ENCODE results near the gene LRRN2. TPM values are rescaled to one million over a fixed set of nuclear protein-coding genes. Genes with fewer than 3 reads are reported as not detected.

LRRN2 gene
- total and polyA plus RNA-seq, 2 of the 8 experiments (the other 6 are each of a cell fraction or from before 2014, with no cell fraction given) = 1.8 to 2.3 TPM

DNA sequence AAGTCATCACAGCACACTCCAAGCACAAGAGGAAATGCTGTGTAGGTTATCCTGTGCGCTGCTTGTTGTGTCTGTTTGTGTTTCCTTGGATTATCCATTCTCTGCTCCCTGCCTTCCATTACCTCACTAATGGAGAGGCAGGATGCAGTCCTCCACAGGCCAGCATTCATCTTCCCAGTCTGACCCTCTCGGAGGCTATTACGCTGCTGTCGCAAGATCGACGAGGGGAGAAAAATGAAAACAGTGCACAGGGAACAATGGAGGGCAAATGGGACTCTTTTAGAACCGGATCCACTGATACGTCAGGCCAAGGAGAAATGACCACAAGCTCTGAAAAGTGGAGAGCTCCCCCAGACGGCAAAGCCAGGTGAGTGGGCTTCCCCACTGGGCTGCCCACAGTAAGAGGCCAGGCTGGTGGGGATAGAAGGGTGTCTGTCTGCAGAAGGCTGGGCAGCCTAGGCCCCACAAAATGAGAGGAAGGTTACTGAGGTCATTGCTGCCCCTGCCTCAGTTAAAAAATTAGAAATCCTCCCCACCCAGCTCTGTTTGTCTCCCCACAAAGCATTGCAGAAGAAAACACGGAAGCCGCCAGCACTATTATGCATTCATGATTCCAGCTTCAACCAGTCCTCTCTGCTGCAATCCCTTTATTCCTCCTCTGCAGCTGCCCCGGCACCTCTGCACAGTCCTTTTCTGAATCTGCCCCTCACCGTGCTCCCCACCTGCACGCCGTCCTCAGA lies 21.7 kb downstream of the LRRN2 start:
- no peak overlapping the region for H2BK12ac ChIP-seq (ENCODE audit: low read depth, low read length)
- WGBS, 2 experiments (ENCODE audit: extremely low coverage in 1 of 2, insufficient coverage in 1 of 2, insufficient read length in 1 of 2, insufficient replicate concordance in 2 of 2, low coverage in 1 of 2, low lambda C conversion rate in 2 of 2, missing lambda C conversion rate in 1 of 2) = 84% methylated on average over 13 of the region's 15 CpGs; no CpG with 5 or more reads in 1 of the 2 experiments
- H3K9ac ChIP-seq (replicated peaks in 1 of 4; ENCODE audit: extremely low read depth in 1 of 4, low read depth in 3 of 4, low read length in 3 of 4) = no peak overlapping the region
- H2AK5ac ChIP-seq (ENCODE audit: low read depth, low read length) = no peak overlapping the region
- no peak overlapping the region for H3K14ac ChIP-seq (ENCODE audit: insufficient read length)
- H3K23ac ChIP-seq (ENCODE audit: insufficient read length) = no peak overlapping the region
- H2BK15ac ChIP-seq (ENCODE audit: low read length) = no peak overlapping the region
- H3K4ac ChIP-seq (replicated peaks; ENCODE audit: insufficient read length, low read depth, low read length) = no peak overlapping the region
- no peak overlapping the region for H2AFZ ChIP-seq (ENCODE audit: low read length)
- H4K91ac ChIP-seq (replicated peaks; ENCODE audit: insufficient read length, low read length) = no peak overlapping the region
- H3K36me3 ChIP-seq (ENCODE audit: control insufficient read depth in 2 of 4, insufficient read depth in 4 of 4, low read length in 3 of 4) = no peaks in the 10 kb centered on the region
- POLR2A ChIA-PET (ENCODE audit: partially characterized antibody) = no interaction called here
- no peaks in the 10 kb centered on the region for H3K79me1 ChIP-seq (ENCODE audit: low read depth, low read length)
- H4K8ac ChIP-seq (ENCODE audit: extremely low read depth, insufficient read depth, low read length) = no peak overlapping the region
- H3K23me2 ChIP-seq (ENCODE audit: low read depth, low read length) = no peaks in the 10 kb centered on the region
- H3K4me2 ChIP-seq (ENCODE audit: insufficient read depth in 1 of 2, low read depth in 2 of 2, low read length in 2 of 2) = no peak overlapping the region
- H4K5ac ChIP-seq (ENCODE audit: insufficient read length, low read depth, low read length) = no peak overlapping the region
- H3K4me3 ChIP-seq (ENCODE audit: extremely low read depth in 1 of 4, insufficient read depth in 2 of 4, low read depth in 3 of 4, low read length in 4 of 4) = no peak overlapping the region
- no peaks in the 10 kb centered on the region; a peak in 2 of 7 replicates for H3K27me3 ChIP-seq (replicated peaks in 1 of 4; ENCODE audit: control insufficient read depth in 3 of 4, extremely low read depth in 1 of 4, insufficient read depth in 3 of 4, low read length in 3 of 4)
- no peaks in the 10 kb centered on the region for H3K79me2 ChIP-seq (ENCODE audit: control insufficient read depth in 1 of 2, insufficient read depth in 2 of 2, low read length in 2 of 2)
- peaks cover 0 to 1% of the 10 kb centered on the region in 2 experiments for H4K20me1 ChIP-seq (replicated peaks in 1 of 2; ENCODE audit: control insufficient read depth in 1 of 2, insufficient read depth in 2 of 2, low read length in 2 of 2)
- no peak for FAIRE-seq
- H2BK5ac ChIP-seq (ENCODE audit: low read depth, low read length) = no peak overlapping the region
- no peaks in the 10 kb centered on the region for H3K9me3 ChIP-seq (ENCODE audit: insufficient read depth in 2 of 2, low read depth in 1 of 2, low read length in 1 of 2)
- H3K18ac ChIP-seq (ENCODE audit: extremely low read depth, low read length) = no peak overlapping the region
- H3K4me1 ChIP-seq (replicated peaks in 1 of 4; ENCODE audit: control insufficient read depth in 3 of 4, insufficient read depth in 4 of 4, low read length in 3 of 4) = peaks cover 0 to 2% (median 0%) of the 10 kb centered on the region in 4 experiments; a peak in 2 of 7 replicates
- no peak overlapping the region for H2BK20ac ChIP-seq (ENCODE audit: low read length)
- H2BK120ac ChIP-seq (replicated peaks; ENCODE audit: low read depth, low read length) = no peak overlapping the region
- CTCF ChIA-PET (ENCODE audit: partially characterized antibody) = interaction anchor here (0.9 to 2.9 kb wide), 10 partner anchors 9 to 143 kb away, joined by 3 to 12 read pairs (median 4); no protein-coding TSS in a partner anchor
- DNase-seq (ENCODE audit: low read depth in 1 of 2, low spot score in 2 of 2) = no peak
- no peak overlapping the region for H3K27ac ChIP-seq (ENCODE audit: low read depth, low read length)
- H3K56ac ChIP-seq (replicated peaks; ENCODE audit: insufficient read length, low read depth, low read length) = no peak overlapping the region
- no peak for TF ChIP-seq SP1 (IDR thresholded peaks at IDR 0.05; ENCODE audit: low read depth, low read length)
- TF ChIP-seq, protein P1, sequence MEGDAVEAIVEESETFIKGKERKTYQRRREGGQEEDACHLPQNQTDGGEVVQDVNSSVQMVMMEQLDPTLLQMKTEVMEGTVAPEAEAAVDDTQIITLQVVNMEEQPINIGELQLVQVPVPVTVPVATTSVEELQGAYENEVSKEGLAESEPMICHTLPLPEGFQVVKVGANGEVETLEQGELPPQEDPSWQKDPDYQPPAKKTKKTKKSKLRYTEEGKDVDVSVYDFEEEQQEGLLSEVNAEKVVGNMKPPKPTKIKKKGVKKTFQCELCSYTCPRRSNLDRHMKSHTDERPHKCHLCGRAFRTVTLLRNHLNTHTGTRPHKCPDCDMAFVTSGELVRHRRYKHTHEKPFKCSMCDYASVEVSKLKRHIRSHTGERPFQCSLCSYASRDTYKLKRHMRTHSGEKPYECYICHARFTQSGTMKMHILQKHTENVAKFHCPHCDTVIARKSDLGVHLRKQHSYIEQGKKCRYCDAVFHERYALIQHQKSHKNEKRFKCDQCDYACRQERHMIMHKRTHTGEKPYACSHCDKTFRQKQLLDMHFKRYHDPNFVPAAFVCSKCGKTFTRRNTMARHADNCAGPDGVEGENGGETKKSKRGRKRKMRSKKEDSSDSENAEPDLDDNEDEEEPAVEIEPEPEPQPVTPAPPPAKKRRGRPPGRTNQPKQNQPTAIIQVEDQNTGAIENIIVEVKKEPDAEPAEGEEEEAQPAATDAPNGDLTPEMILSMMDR (IDR thresholded peaks at IDR 0.05; ENCODE audit: control extremely low read depth in 1 of 3, insufficient read depth in 1 of 3, low read depth in 1 of 3, low read length in 3 of 3) = no peak
- TF ChIP-seq FOSL1 (IDR thresholded peaks at IDR 0.05; ENCODE audit: insufficient read depth, low read depth, low read length) = no peak
- no peak for TF ChIP-seq RNF2 (IDR thresholded peaks at IDR 0.05; ENCODE audit: borderline replicate concordance, low read depth, low read length, missing control alignments, poor library complexity, severe bottlenecking)
- TF ChIP-seq CTBP2 (IDR thresholded peaks at IDR 0.05; ENCODE audit: borderline replicate concordance, insufficient read depth, insufficient read length, low read length) = no peak
